Nephron (organoid): ENCODE measurements around the gene PPP1R1C.

Experiments
- H3K27ac Mint-ChIP-seq, 3 experiments: 2 replicates each; pipeline ENCODE4 v1.8.0; 2020; ENCODE audit warnings: mixed read lengths in 3 of 3, mild to moderate bottlenecking in 2 of 3, moderate library complexity in 1 of 3
- H3K27me3 Mint-ChIP-seq: 2 replicates; pipeline ENCODE4 v1.8.0; 2021; ENCODE audit warnings: low read depth, mild to moderate bottlenecking, moderate library complexity, mixed read lengths
- H3K36me3 Mint-ChIP-seq: 2 replicates; pipeline ENCODE4 v1.8.0; 2020; ENCODE audit warnings: low read depth, mixed read lengths
- H3K4me1 Mint-ChIP-seq: 2 replicates; pipeline ENCODE4 v1.8.0; 2020; ENCODE audit warnings: mixed read lengths
- H3K4me3 Mint-ChIP-seq, 3 experiments: 2 replicates each; pipeline ENCODE4 v1.8.0; 2020; ENCODE audit warnings: mild to moderate bottlenecking in 3 of 3, mixed read lengths in 3 of 3, moderate library complexity in 2 of 3
- H3K9me3 Mint-ChIP-seq: 2 replicates; pipeline ENCODE4 v1.8.0; 2020; ENCODE audit warnings: mixed read lengths
- CTCF ChIP-seq, 3 experiments: fragments of 200-600 bp; sonication (generic); IDR thresholded peaks; one replicate each; pipeline ENCODE4 v1.5.0; 2021; ENCODE audit warnings: antibody characterized with exemption in 3 of 3; ENCODE audit not compliant: unreplicated experiment in 3 of 3

PPP1R1C gene

GRCh38 chr2:181998041-181998835 lies 12.6 kb downstream of the PPP1R1C start:
- Mint-ChIP-seq H3K27ac (no peak overlapping the region), H3K27me3 (no peaks in the 10 kb centered on the region), H3K4me1 (peaks cover 7% of the 10 kb centered on the region), H3K4me3 (no peak overlapping the region), H3K9me3 (no peaks in the 10 kb centered on the region), H3K36me3 (no peaks in the 10 kb centered on the region)
- TF ChIP-seq CTCF (IDR thresholded peaks at IDR 0.05; ENCODE audit: unreplicated experiment in 3 of 3), result no peak

GRCh38 chr2:181998891-181999654 lies 13.4 kb downstream of the PPP1R1C start:
- H3K4me1 Mint-ChIP-seq, result peaks cover 7% of the 10 kb centered on the region
- H3K4me3 Mint-ChIP-seq, result no peak overlapping the region
- TF ChIP-seq CTCF (IDR thresholded peaks at IDR 0.05; ENCODE audit: unreplicated experiment in 3 of 3), result no peak
- no peaks in the 10 kb centered on the region for H3K9me3 Mint-ChIP-seq
- no peaks in the 10 kb centered on the region for H3K27me3 Mint-ChIP-seq
- H3K27ac Mint-ChIP-seq, result no peak overlapping the region
- no peaks in the 10 kb centered on the region for H3K36me3 Mint-ChIP-seq

- Mint-ChIP-seq H3K9me3 (no peaks in the 10 kb centered on the region), H3K4me3 (no peak overlapping the region), H3K36me3 (no peaks in the 10 kb centered on the region), H3K27ac (no peak overlapping the region), H3K27me3 (no peaks in the 10 kb centered on the region), H3K4me1 (peaks cover under 1% of the 10 kb centered on the region)
- TF ChIP-seq CTCF (IDR thresholded peaks at IDR 0.05; ENCODE audit: unreplicated experiment in 3 of 3), result no peak
Measured at GRCh38 chr2:181999911-182000310, 14.3 kb downstream of the PPP1R1C start.

DNA sequence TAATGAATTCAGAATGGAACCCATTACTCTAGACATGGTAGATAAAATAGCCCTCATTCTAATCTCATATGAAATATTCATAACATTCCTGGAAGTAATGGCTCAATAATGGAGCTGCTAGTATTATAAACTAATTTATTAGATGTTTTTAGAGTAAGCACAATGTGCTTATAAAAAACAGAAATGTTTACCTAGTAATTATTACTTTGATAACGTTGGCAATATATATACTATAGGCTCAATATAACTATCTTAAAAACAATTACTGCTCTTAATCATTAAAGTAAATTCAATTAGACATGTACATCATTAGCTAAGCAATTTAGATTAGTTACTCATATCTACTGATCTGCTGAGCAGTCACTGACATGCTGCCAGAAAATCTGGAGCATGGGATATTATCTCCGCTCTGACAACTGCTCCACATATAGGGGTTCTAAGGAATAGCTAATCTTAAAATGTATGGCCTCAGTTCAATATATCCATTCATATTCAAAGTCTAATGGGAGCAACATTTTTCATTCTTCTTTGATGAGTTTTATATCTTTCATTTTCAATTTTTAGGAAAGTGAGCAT lies 19.4 kb downstream of the PPP1R1C start:
- no peak for TF ChIP-seq CTCF (IDR thresholded peaks at IDR 0.05; ENCODE audit: unreplicated experiment in 3 of 3)
- Mint-ChIP-seq H3K27ac (no peak overlapping the region), H3K4me1 (no peaks in the 10 kb centered on the region), H3K4me3 (no peak overlapping the region), H3K9me3 (peaks cover 4% of the 10 kb centered on the region), H3K36me3 (no peaks in the 10 kb centered on the region), H3K27me3 (no peaks in the 10 kb centered on the region)

- Mint-ChIP-seq H3K9me3 (peaks cover 14% of the 10 kb centered on the region), H3K27ac (no peak overlapping the region), H3K27me3 (no peaks in the 10 kb centered on the region), H3K4me3 (no peak overlapping the region), H3K36me3 (no peaks in the 10 kb centered on the region), H3K4me1 (no peaks in the 10 kb centered on the region)
- no peak for TF ChIP-seq CTCF (IDR thresholded peaks at IDR 0.05; ENCODE audit: unreplicated experiment in 3 of 3)
Measured at GRCh38 chr2:182006595-182007341, 21.1 kb downstream of the PPP1R1C start.
